ENCODE data around the gene CCNDBP1. TPM values are rescaled to one million over a fixed set of nuclear protein-coding genes. Genes with fewer than 3 reads are reported as not detected.

Gene CCNDBP1
- total RNA-seq, 2 experiments from 2014 or later: 92.3 to 103 TPM

- no peaks in the 10 kb centered on the region for H3K4me1 ChIP-seq (ENCODE audit: insufficient read depth, low read length)
- no peak for ATAC-seq (ENCODE audit: poor library complexity)
- ChIA-PET POLR2A (no interaction called here), CTCF (interaction anchor here (1.8 kb wide), 1 partner anchor 9 kb away, joined by 4 read pairs; no protein-coding TSS in a partner anchor)
- Mint-ChIP-seq H3K36me3 (ENCODE audit: low read depth) (no peaks in the 10 kb centered on the region), H3K27ac (no peak overlapping the region), H3K4me1 (ENCODE audit: low read depth) (no peaks in the 10 kb centered on the region), H3K27me3 (peaks cover 6% of the 10 kb centered on the region), H3K9me3 (no peaks in the 10 kb centered on the region), H3K4me3 (no peak overlapping the region)
- intact Hi-C loops (cut with DNase I, micrococcal nuclease): no loop called here
- no peak overlapping the region for H3K4me3 ChIP-seq (ENCODE audit: low read length)
- no peak overlapping the region for H3K27ac ChIP-seq (ENCODE audit: low read depth in 1 of 2, low read length in 2 of 2)
- no peaks in the 10 kb centered on the region for H3K36me3 ChIP-seq (ENCODE audit: insufficient read depth, low read length)
- peaks cover 0 to 2% of the 10 kb centered on the region in 2 experiments for H3K27me3 ChIP-seq (ENCODE audit: control insufficient read depth in 1 of 2, insufficient read depth in 2 of 2, low read length in 2 of 2)
- DNase-seq: no peak
- TF ChIP-seq CTCF (IDR thresholded peaks at IDR 0.05): no peak
- H3K9me3 ChIP-seq (ENCODE audit: control insufficient read depth in 1 of 2, insufficient read depth in 1 of 2, low read length in 2 of 2): no peaks in the 10 kb centered on the region
These were observed 30.8 kb downstream of the CCNDBP1 start for GRCh38 chr15:43215961-43216360.

- no peaks in the 10 kb centered on the region for H3K36me3 Mint-ChIP-seq (ENCODE audit: low read depth)
- ChIA-PET POLR2A (no interaction called here), CTCF (no interaction called here)
- no peak overlapping the region for H3K4me3 Mint-ChIP-seq
- no peaks in the 10 kb centered on the region for H3K9me3 Mint-ChIP-seq
- Histone ChIP-seq H3K36me3 (ENCODE audit: insufficient read depth, low read length) (no peaks in the 10 kb centered on the region), H3K27me3 (ENCODE audit: control insufficient read depth in 1 of 2, insufficient read depth in 2 of 2, low read length in 2 of 2) (peaks cover 0 to 2% of the 10 kb centered on the region in 2 experiments), H3K9me3 (ENCODE audit: control insufficient read depth in 1 of 2, insufficient read depth in 1 of 2, low read length in 2 of 2) (no peaks in the 10 kb centered on the region), H3K27ac (ENCODE audit: low read depth in 1 of 2, low read length in 2 of 2) (no peak overlapping the region), H3K4me3 (ENCODE audit: low read length) (no peak overlapping the region), H3K4me1 (ENCODE audit: insufficient read depth, low read length) (no peaks in the 10 kb centered on the region)
- DNase-seq: peak in 2 of 14 experiments; percentile 6 to 7
- H3K4me1 Mint-ChIP-seq (ENCODE audit: low read depth): no peaks in the 10 kb centered on the region
- intact Hi-C loops (cut with DNase I, micrococcal nuclease): no loop called here
- H3K27ac Mint-ChIP-seq: no peak overlapping the region
- TF ChIP-seq CTCF (IDR thresholded peaks at IDR 0.05): no peak
- no peak for ATAC-seq (ENCODE audit: poor library complexity)
- H3K27me3 Mint-ChIP-seq: peaks cover 11% of the 10 kb centered on the region
These were observed 33.9 kb downstream of the CCNDBP1 start for GRCh38 chr15:43218908-43219706.

GRCh38 chr15:43219929-43220928, 35.0 kb downstream of the CCNDBP1 start:
- Mint-ChIP-seq H3K27ac (no peak overlapping the region), H3K4me1 (ENCODE audit: low read depth) (peaks cover under 1% of the 10 kb centered on the region), H3K4me3 (no peak overlapping the region), H3K36me3 (ENCODE audit: low read depth) (no peaks in the 10 kb centered on the region), H3K27me3 (peaks cover 11% of the 10 kb centered on the region), H3K9me3 (no peaks in the 10 kb centered on the region)
- ATAC-seq (ENCODE audit: poor library complexity) (no peak), DNase-seq (no peak)
- H3K9me3 ChIP-seq (ENCODE audit: control insufficient read depth in 1 of 2, insufficient read depth in 1 of 2, low read length in 2 of 2): no peaks in the 10 kb centered on the region
- H3K27me3 ChIP-seq (ENCODE audit: control insufficient read depth in 1 of 2, insufficient read depth in 2 of 2, low read length in 2 of 2): peaks cover 0 to 2% of the 10 kb centered on the region in 2 experiments
- ChIA-PET POLR2A (no interaction called here), CTCF (no interaction called here)
- intact Hi-C loops (cut with DNase I, micrococcal nuclease): no loop called here
- no peak overlapping the region for H3K27ac ChIP-seq (ENCODE audit: low read depth in 1 of 2, low read length in 2 of 2)
- TF ChIP-seq CTCF (IDR thresholded peaks at IDR 0.05): no peak
- no peaks in the 10 kb centered on the region for H3K36me3 ChIP-seq (ENCODE audit: insufficient read depth, low read length)
- no peaks in the 10 kb centered on the region for H3K4me1 ChIP-seq (ENCODE audit: insufficient read depth, low read length)
- H3K4me3 ChIP-seq (ENCODE audit: low read length): no peak overlapping the region
